HCT116 (cell line): ENCODE data around the gene CCL15. TPM values are rescaled to one million over a fixed set of nuclear protein-coding genes. Genes with fewer than 3 reads are reported as not detected.

Experiments
- ATAC-seq: fragments of 200-7000 bp; cut with Tn5 transposase; 2 replicates; pipeline ENCODE4 v1.9.1; 2020; ENCODE audit warnings: mild to moderate bottlenecking, moderate library complexity
- BruUV-seq: library from RNA; stranded (reverse); fragments of 400-500 nt; replicated peaks from 2 replicates; lab custom pipeline; 2021; lab: Mats Ljungman, UMichigan
- CTCF ChIA-PET: fragments of 300-600 bp; sonication (Branson Sonifier 250); formaldehyde crosslinking; loops from one replicate; lab custom pipeline; 2021; ENCODE audit warnings: antibody characterized with exemption; lab: Charles Lee
- POLR2A ChIA-PET: fragments of 300-600, 350-600 bp; sonication (Branson Sonifier 250); formaldehyde crosslinking; loops from one replicate; lab custom pipeline; 2021; ENCODE audit warnings: antibody characterized with exemption; lab: Charles Lee
- RAD21 ChIA-PET, 2 experiments: fragments of 300-600 bp; sonication (Branson Sonifier 250); formaldehyde crosslinking; loops; one replicate each; lab custom pipeline; 2023; ENCODE audit warnings: low total read pairs in 2 of 2; ENCODE audit not compliant: uncharacterized antibody in 2 of 2, unreplicated experiment in 2 of 2, low non-redundant PET in 1 of 2; lab: Charles Lee
- DNase-seq: peaks from one replicate; pipeline ENCODE4 v3.0.0-alpha.2; 2010; ENCODE audit warnings: low read depth, low spot score
- H2AFZ ChIP-seq: fragments of 200-600 bp; shearing (Covaris generic), sonication (generic); 2 replicates; pipeline ENCODE4 v1.6.1; 2017; ENCODE audit warnings: low read depth, mixed run types, mixed read lengths, antibody characterized with exemption, low read length; ENCODE audit not compliant: poor library complexity, severe bottlenecking
- H3K27ac ChIP-seq: 2 replicates; pipeline ENCODE4 v1.5.1; 2012; ENCODE audit warnings: low read depth, low read length
- H3K27me3 ChIP-seq: fragments of 200-600 bp; sonication (generic); 2 replicates; pipeline ENCODE4 v1.6.1; 2016; ENCODE audit warnings: mixed run types, low read length, mixed read lengths; ENCODE audit not compliant: insufficient read depth
- H3K36me3 ChIP-seq, 2 experiments: fragments of 200-500 bp in 1 of 2; fragments of 200-600 bp in 1 of 2; sonication (Bioruptor generic) in 1 of 2; sonication (generic) in 1 of 2; 2 replicates each; pipeline versions ENCODE4 v1.5.1 to v1.6.1; 2014 to 2016; ENCODE audit warnings: low read length in 2 of 2, inconsistent platforms in 1 of 2, mixed read lengths in 1 of 2, mixed run types in 1 of 2; ENCODE audit not compliant: insufficient read depth in 2 of 2, control insufficient read depth in 1 of 2
- H3K4me1 ChIP-seq, 2 experiments: fragments of 200-600 bp in 1 of 2; sonication (generic) in 1 of 2; 2 replicates each; pipeline versions ENCODE4 v1.5.1 to v1.6.1; 2012 to 2017; ENCODE audit warnings: low read length in 2 of 2, inconsistent platforms in 1 of 2, mild to moderate bottlenecking in 1 of 2, mixed read lengths in 1 of 2, mixed run types in 1 of 2, moderate library complexity in 1 of 2; ENCODE audit not compliant: insufficient read depth in 2 of 2, control insufficient read depth in 1 of 2
- H3K4me2 ChIP-seq: fragments of 200-600 bp; sonication (generic); 2 replicates; pipeline ENCODE4 v1.6.1; 2017; ENCODE audit warnings: mixed run types, low read length, mixed read lengths
- H3K4me3 ChIP-seq, 2 experiments: fragments of 200-600 bp in 1 of 2; sonication (generic) in 1 of 2; replicated peaks in 1 of 2; 2 replicates each; pipeline ENCODE4 v1.5.1; 2011 to 2016; ENCODE audit warnings: low read length in 2 of 2, control low read depth in 1 of 2, low read depth in 1 of 2, mild to moderate bottlenecking in 1 of 2, mixed read lengths in 1 of 2, mixed run types in 1 of 2
- H3K79me2 ChIP-seq: fragments of 200-600 bp; sonication (generic); 2 replicates; pipeline ENCODE4 v1.6.1; 2017; ENCODE audit warnings: mild to moderate bottlenecking, mixed run types, low read length, moderate library complexity, mixed read lengths; ENCODE audit not compliant: insufficient read depth
- H3K9ac ChIP-seq: fragments of 200-600 bp; sonication (generic); 2 replicates; pipeline ENCODE4 v1.6.1; 2016; ENCODE audit warnings: low read length, mixed read lengths
- H3K9me2 ChIP-seq: fragments of 200-600 bp; sonication (generic), shearing (Covaris generic); 2 replicates; pipeline ENCODE4 v1.6.1; 2017; ENCODE audit warnings: mixed run types, mild to moderate bottlenecking, moderate library complexity; ENCODE audit not compliant: insufficient read depth
- H3K9me3 ChIP-seq, 2 experiments: fragments of 200-500 bp in 1 of 2; fragments of 200-600 bp in 1 of 2; sonication (Bioruptor generic) in 1 of 2; sonication (generic) in 1 of 2; 2 replicates each; pipeline ENCODE4 v1.6.1; 2014 to 2017; ENCODE audit warnings: low read length in 2 of 2, mixed read lengths in 2 of 2, inconsistent platforms in 1 of 2, low read depth in 1 of 2, mild to moderate bottlenecking in 1 of 2, mixed run types in 1 of 2, moderate library complexity in 1 of 2; ENCODE audit not compliant: control insufficient read depth in 1 of 2, insufficient read depth in 1 of 2
- H4K20me1 ChIP-seq: fragments of 200-600 bp; sonication (generic), shearing (Covaris generic); 2 replicates; pipeline ENCODE4 v1.6.1; 2017; ENCODE audit warnings: mixed run types, mild to moderate bottlenecking, moderate library complexity; ENCODE audit not compliant: insufficient read depth
- EZH2 ChIP-seq: fragments of 200-600 bp; sonication (generic); IDR thresholded peaks from 2 replicates; pipeline ENCODE4 v1.6.1; 2017; ENCODE audit warnings: antibody characterized with exemption, mixed run types
- FOSL1 ChIP-seq: IDR thresholded peaks from 2 replicates; pipeline ENCODE4 v1.6.1; 2012; ENCODE audit warnings: low read depth
- JUND ChIP-seq: IDR thresholded peaks from 2 replicates; pipeline ENCODE4 v1.6.1; 2012
- POLR2A ChIP-seq: IDR thresholded peaks from 2 replicates; pipeline ENCODE4 v1.7.0; 2011; ENCODE audit warnings: borderline replicate concordance; ENCODE audit not compliant: insufficient read depth, insufficient read length; ENCODE audit errors: extremely low read depth
- POLR2AphosphoS5 ChIP-seq: IDR thresholded peaks from 2 replicates; pipeline ENCODE4 v1.6.1; 2011; ENCODE audit warnings: mild to moderate bottlenecking, low read depth, low read length, moderate library complexity
- SIN3A ChIP-seq: IDR thresholded peaks from 2 replicates; pipeline ENCODE4 v1.6.1; 2012; ENCODE audit warnings: low read depth
- TCF7L2 ChIP-seq: IDR thresholded peaks from 2 replicates; pipeline ENCODE4 v1.7.0; 2011; ENCODE audit warnings: borderline replicate concordance, inconsistent platforms; ENCODE audit not compliant: insufficient read depth, insufficient read length; ENCODE audit errors: extremely low read depth
- ZBTB33 ChIP-seq: IDR thresholded peaks from 2 replicates; pipeline ENCODE4 v1.6.1; 2011; ENCODE audit warnings: mild to moderate bottlenecking, low read length, moderate library complexity; ENCODE audit not compliant: insufficient replicate concordance; ENCODE audit errors: extremely low read depth
- ZNF274 ChIP-seq: fragments of 200-500 bp; sonication (Bioruptor generic); IDR thresholded peaks from 2 replicates; pipeline ENCODE4 v1.6.1; 2014; ENCODE audit warnings: mild to moderate bottlenecking, low read depth, low read length, inconsistent platforms
- intact Hi-C: fragments of 100-400 bp; cut with micrococcal nuclease; formaldehyde crosslinking; loops from 2 replicates; pipeline ENCODE4 v1.10.0; 2022
- total RNA-seq: library from RNA; stranded (reverse); gene quantifications from one replicate; pipeline ENCODE4 v1.2.1, GENCODE V29; 2021; ENCODE audit not compliant: unreplicated experiment
- TF ChIP-seq, protein P1 (sequence below): IDR thresholded peaks from 2 replicates; pipeline ENCODE4 v1.6.1; 2012

The CCL15 gene
- total RNA-seq, 1 experiment from 2014 or later, result not detected

- H3K9ac ChIP-seq, result no peak overlapping the region
- ChIA-PET RAD21 (interaction anchor here in 1 of 2 experiments (1.6 kb wide), 1 partner anchor 177 kb away, joined by 5 read pairs; no protein-coding TSS in a partner anchor), CTCF (interaction anchor here (1.2 to 5.3 kb wide), 3 partner anchors 100 to 179 kb away, joined by 3 to 137 read pairs (median 5); no protein-coding TSS in a partner anchor), POLR2A (no interaction called here)
- no peaks in the 10 kb centered on the region for H4K20me1 ChIP-seq
- intact Hi-C loops, result no loop called here
- no peak overlapping the region for H3K4me3 ChIP-seq
- no TSS peak for BruUV-seq
- H2AFZ ChIP-seq, result no peak overlapping the region
- TF ChIP-seq JUND, result no peak
- no peak for TF ChIP-seq POLR2A
- TF ChIP-seq, protein P1, sequence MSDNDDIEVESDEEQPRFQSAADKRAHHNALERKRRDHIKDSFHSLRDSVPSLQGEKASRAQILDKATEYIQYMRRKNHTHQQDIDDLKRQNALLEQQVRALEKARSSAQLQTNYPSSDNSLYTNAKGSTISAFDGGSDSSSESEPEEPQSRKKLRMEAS, result no peak
- no peak for TF ChIP-seq ZBTB33
- no peak for TF ChIP-seq FOSL1
- no peak for TF ChIP-seq EZH2
- TF ChIP-seq SIN3A, result no peak
- no peak for TF ChIP-seq POLR2AphosphoS5
- TF ChIP-seq TCF7L2, result no peak
- TF ChIP-seq ZNF274, result no peak
- no peaks in the 10 kb centered on the region for H3K36me3 ChIP-seq
- H3K4me2 ChIP-seq, result no peak overlapping the region
- DNase-seq (no peak), ATAC-seq (no peak)
- H3K27ac ChIP-seq, result no peak overlapping the region
- no peaks in the 10 kb centered on the region for H3K27me3 ChIP-seq
- no peaks in the 10 kb centered on the region for H3K9me3 ChIP-seq
- H3K9me2 ChIP-seq, result no peaks in the 10 kb centered on the region
- H3K4me1 ChIP-seq, result peaks cover 0 to 3% of the 10 kb centered on the region in 2 experiments; a peak in 1 of 4 replicates
- H3K79me2 ChIP-seq, result no peaks in the 10 kb centered on the region
These were observed 29.3 kb downstream of the CCL15 start for GRCh38 chr17:35972066-35972465.
